Activated CD4-positive, CD25-positive, alpha-beta regulatory T cell treated with anti-CD3 and anti-CD28 coated beads, Interleukin-2, amount 50 U/mL, for 16 hours (primary cell): ENCODE results near the gene RASGRP4.
"Not testable (repeated sequence)": the region's sequence is repeated elsewhere in the genome, so short reads cannot be mapped to it uniquely, and the experiment has no call there.

Experiments used
- DNase-seq: peaks from one replicate; pipeline ENCODE4 v3.0.0-alpha.2; 2020; ENCODE audit warnings: low read depth, low spot score

The RASGRP4 gene

DNA sequence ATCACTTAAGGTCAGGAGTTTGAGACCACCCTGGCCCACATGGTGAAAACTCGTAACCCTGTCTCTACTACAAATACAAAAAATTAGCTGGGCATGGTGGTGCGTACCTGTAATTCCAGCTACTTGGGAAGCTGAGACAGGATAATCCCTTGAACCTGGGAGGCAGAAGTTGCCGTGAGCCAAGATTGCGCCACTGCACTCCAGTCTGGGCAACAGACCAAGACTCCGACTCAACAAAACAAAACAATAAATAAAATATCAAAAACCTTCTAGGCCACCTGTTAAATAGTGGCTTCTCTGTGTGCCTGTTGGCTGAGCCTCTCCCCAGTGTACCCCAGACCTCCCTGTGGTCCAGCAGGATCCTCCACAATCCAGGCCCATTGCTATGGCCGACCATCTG is 54.9 kb downstream of the RASGRP4 start:
- no peak for DNase-seq

GRCh38 chr19:38370299-38370698 is 55.7 kb downstream of the RASGRP4 start:
- DNase-seq, result no peak

- no peak for DNase-seq
Observed at GRCh38 chr19:38369584-38369983, 56.4 kb downstream of the RASGRP4 start.

GRCh38 chr19:38367041-38367440 is 59.0 kb downstream of the RASGRP4 start:
- no peak for DNase-seq

DNA sequence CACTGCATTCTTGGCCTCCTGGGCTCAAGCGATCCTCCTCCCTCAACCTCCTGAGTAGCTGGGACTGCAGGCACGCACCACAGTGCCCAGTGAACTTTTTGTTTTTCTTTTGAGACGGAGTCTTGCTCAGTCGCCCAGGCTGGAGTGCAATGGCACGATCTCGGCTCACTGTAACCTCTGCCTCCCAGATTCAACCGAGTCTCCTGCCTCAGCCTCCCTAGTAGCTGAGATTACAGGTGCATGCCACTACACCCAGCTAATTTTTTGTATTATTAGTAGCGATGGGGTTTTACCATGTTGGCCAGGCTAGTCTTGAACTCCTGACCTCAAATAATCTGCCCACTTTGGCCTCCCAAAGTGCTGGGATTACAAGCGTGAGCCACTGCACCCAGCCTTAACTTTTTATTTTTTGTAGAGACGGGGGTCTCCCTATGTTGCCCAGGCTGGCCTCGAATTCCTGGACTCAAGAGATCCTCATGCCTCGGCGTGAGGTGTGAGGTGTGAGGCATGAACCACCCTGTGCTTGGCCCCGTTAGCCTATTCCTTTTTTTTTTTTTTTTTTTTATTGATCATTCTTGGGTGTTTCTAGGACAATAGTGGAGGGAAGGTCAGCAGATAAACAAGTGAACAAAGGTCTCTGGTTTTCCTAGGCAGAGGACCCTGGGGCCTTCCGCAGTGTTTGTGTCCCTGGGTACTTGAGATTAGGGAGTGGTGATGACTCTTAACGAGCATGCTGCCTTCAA is 62.9 kb downstream of the RASGRP4 start:
- DNase-seq, result not testable (repeated sequence)

- peak; percentile 39 for DNase-seq
Observed at GRCh38 chr19:38362076-38362945, 63.7 kb downstream of the RASGRP4 start.

DNA sequence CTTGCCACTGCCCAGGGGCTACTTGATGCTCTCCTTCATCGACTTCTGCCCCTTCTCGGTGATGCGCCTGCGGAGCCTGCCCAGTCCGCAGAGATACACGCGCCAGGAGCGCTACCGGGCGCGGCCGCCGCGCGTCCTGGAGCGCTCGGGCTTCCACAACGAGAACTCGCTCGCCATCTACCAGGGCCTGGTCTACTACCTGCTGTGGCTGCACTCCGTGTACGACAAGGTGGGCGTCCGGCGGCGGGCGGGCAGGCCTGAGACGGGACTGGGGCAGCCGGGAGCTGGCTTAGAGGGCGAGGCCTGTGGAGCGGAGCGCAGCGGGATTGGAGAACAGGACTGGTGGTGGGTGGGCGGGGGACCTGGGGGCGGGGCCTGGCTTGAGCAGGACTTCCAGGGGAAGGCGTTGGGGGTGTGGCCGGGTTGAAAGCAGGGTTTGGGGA is 64.4 kb downstream of the RASGRP4 start:
- peak; percentile 9 for DNase-seq

GRCh38 chr19:38360839-38361631 is 65.0 kb downstream of the RASGRP4 start:
- no peak for DNase-seq

DNA sequence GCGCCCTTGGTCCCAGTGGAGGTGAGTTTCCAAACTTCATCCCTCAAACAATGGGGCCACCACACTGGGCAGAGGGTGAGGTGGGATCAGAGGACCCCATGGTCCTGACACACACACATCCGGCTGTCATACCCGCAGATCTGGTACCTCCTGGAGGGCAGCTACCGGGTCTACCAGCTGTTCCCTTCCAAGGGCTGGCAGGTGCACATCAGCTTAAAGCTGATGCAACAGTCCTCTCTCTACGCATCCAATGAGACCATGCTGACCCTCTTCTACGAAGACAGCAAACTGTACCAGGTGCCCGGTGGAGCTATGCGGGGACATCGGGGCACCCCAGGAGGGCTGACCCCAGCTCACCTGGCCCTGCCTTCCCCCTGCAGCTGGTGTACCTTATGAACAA is 65.7 kb downstream of the RASGRP4 start:
- DNase-seq, result no peak

DNA sequence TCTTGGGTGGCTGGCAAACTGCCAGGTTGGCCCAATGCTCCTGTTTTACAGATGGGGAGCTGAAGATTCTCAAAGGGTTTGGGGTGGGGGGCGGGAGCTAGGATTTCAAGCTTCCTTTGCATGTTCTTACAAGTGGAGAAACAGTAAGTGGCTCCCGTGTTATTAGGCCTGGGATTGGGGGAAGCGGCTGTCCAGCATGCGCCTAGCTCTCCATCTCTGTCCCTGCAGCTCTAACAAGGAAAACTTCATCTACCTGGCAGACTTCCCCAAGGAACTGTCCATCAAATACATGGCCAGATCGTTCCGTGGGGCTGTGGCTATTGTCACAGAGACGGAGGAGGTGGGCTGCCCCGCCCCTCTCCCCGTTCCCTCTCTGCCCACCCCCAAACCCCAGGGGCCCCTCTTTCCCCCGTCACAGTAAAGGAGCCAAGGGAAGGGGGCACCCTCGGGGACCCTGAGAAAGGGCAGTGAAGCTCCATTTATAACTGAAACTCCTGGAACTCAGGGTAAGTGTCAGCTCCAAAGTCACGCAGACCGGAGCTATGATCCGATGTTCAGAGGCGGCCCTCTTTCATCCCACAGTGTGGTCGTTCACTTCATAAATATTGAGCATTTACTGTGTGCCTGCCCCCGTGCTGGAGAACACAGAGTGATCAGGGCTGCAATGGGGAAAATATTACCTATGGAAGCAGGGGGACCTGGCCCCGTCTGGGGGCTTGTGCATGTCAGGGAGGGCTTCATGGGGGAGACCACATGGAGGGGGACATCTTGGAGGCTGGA is 66.6 kb downstream of the RASGRP4 start:
- no peak for DNase-seq
